HG02678 (cell line): ENCODE measurements around the gene GTPBP6.
"Not testable (repeated sequence)": the region's sequence is repeated elsewhere in the genome, so short reads cannot be mapped to it uniquely, and the experiment has no call there.

Experiments used
- ATAC-seq: cut with Tn5 transposase; IDR thresholded peaks from one replicate; pipeline ENCODE4 v1.9.1; 2021; ENCODE audit warnings: mild to moderate bottlenecking, moderate library complexity; ENCODE audit not compliant: unreplicated experiment

GTPBP6 gene

GRCh38 chrX:317424-318067 is 1.1 kb downstream of the GTPBP6 start:
- no peak for ATAC-seq

DNA sequence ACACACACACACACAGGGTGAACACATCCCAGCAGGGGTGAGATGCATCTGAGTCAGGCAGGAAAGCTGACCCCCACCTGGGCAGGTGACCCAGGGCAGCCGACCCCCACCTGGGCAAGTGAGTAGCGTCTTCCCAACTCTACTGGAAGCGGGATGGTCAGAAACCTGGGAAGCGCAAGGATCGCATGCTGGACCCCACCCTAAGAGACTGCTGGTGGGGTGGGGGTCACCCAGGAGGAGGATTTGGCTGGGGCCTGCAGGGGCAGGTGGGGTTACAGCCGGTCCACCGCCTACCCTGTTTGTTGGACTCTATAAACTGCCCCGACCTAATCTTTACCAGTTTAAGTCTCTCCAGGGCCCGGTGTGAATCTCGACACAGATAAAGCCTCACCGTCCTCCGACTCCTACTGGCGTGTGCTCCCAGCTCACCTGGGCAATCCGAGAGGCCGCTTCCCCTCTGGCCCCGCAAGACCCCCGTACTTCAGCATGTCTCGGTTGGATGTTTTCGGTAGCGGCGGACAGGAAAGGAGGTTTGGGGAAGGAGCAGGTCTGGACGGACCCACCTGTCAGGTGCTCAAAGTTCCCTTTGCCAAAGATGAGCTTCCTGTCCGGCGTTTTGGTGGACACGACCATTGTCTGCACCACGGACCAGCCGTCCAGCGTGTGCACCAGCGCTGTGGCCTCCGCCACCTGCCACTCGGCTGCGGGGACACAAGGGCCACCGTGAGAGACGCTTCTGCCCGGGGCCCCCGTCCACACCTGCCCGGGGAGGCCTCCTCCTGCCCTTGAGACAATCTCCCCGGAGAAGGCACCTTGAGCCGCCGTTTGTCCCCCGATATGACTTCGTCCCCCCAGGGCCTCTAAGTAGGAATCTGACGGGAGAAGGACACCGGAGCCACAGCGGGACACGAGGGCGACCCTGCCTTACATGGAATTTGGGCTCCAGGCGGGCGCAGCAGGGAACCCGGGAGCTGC is 2.0 kb downstream of the GTPBP6 start:
- ATAC-seq, result no peak

- ATAC-seq, result no peak
Observed at GRCh38 chrX:314781-315595, 3.6 kb downstream of the GTPBP6 start.

GRCh38 chrX:314049-314448 is 4.5 kb downstream of the GTPBP6 start:
- no peak for ATAC-seq

GRCh38 chrX:313546-313945 is 5.0 kb downstream of the GTPBP6 start:
- ATAC-seq, result no peak

- ATAC-seq, result no peak
Observed at GRCh38 chrX:312621-313331, 5.8 kb downstream of the GTPBP6 start.

- no peak for ATAC-seq
Observed at GRCh38 chrX:311156-312129, 7.2 kb downstream of the GTPBP6 start.

DNA sequence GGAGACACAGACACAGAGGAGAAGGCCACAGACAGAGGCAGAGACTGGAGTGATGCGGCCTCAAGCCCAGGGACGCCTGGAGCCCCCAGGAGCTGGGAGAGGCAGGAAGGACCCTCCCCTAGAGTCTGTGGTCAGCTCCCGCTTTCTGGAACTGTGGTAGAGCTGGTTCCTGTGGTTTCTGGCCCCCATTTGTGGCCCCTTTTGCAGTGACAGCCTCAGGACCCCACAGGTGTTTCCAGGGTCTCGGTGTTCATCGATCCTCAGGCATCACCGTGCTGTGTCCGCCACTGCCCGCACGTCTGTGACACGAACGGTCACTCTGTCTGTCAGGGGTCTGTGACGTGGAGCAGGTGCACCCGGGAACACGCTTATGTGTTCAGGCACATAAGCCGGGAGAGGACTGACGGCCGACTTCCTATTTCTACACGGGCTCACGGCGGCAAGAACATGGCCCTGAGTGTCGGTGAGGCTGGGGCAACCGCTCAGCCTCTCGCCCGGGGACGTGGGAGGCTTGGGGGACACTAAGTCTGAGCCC is 7.9 kb downstream of the GTPBP6 start:
- no peak for ATAC-seq

- no peak for ATAC-seq
Observed at GRCh38 chrX:308821-309520, 9.6 kb downstream of the GTPBP6 start.

DNA sequence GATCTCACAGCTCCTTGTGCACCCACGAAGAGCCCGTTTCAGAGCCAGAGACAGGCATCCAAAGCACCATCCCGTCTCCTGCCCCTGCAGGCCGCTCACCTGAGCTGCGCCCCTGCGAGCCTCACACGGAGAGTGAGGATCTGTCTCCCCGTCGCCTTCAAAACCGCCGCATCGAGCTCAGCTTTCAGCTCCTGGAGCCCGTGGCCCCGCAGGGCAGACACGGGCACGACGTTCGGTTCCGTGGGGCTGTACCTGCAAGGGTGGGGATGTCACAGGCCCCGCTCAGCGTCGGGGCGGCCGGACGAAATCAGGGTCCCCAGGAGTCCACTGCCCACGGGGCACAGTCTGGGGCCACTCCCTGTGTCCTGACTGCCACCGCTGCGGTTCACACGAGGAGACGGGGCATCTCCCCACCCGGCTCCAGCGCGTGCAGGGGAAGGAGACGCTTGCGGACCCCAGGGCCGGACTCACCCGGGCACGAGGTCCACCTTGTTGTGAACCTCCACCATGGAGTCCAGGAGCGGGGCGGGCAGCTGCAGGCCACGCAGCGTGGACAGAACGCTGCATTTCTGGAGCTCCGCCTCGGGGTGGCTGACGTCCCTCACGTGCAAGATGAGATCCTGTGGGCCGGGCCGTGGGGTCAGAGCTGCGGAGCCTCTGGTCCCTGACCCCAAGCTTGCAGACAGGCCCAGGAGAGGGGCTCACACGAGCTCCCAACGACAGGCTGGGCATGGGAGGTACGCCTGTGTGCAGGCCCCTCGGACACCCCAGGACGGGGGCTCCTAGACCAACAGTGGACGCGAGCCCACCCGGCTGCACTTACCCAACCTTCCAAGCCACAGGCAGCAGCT is 11.1 kb downstream of the GTPBP6 start:
- ATAC-seq, result no peak

GRCh38 chrX:306614-307251 is 11.9 kb downstream of the GTPBP6 start:
- ATAC-seq, result not testable (repeated sequence)

GRCh38 chrX:305781-306613 is 12.6 kb downstream of the GTPBP6 start:
- ATAC-seq, result not testable (repeated sequence)

- no peak for ATAC-seq
Observed at GRCh38 chrX:302975-303374, 15.6 kb downstream of the GTPBP6 start.

DNA sequence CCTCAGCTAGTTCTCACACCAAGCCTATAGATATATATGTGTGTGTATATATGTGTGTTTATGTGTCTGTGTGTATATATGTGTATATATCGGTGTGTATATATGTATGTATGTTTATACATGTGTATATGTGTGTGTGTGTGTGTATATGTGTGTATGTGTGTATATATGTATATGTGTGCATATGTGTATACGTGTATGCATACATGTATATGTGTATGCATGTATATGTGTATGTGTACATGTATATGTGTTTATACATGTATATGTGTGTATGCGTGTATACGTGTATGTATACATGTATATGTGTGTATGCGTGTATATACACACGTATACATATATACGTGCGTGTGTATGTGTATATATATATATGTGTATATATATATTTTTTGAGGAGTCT is 18.3 kb downstream of the GTPBP6 start:
- ATAC-seq, result no peak

DNA sequence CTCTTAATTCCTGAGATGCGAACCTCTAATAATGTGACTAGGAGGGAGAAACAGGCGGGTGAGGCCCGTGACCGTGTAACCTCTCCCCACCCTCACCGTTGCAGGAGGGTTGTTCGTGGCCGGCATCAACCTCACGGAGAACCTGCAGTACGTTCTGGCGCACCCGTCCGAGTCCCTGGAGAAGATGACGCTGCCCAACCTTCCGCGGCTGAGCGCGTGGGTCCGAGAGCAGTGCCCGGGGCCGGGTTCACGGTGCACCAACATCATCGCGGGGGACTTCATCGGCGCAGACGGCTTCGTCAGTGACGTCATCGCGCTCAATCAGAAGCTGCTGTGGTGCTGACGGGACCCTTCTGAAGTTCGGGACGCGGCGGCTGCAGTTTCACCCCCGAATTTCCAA is 19.6 kb downstream of the GTPBP6 start:
- ATAC-seq, result no peak

DNA sequence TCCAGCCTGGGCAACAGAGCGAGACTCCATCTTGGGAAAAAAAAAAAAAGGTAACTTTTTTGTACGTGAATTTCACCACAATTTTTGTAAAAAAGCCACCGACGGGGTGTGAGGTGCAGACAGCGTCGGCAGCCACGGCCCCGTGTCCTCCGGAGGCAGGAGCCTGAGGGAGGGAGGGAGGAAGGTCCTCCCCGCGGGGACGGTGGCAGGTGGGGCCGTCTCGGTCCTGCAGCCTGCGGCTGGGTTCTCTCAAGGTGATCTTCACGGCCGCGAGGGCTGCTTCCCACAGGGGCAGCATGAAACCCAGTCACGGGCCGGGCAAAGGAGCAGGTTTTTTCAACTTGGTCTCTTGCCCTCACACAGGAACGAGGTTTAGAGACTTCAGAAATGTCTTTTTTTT is 23.5 kb downstream of the GTPBP6 start:
- no peak for ATAC-seq
